Midbrain (tissue), 1 donor: ENCODE measurements around the gene RALGPS1.

Source experiments
- DNase-seq: peaks from one replicate; lab custom pipeline; 2025; lab: John Stamatoyannopoulos, UW

RALGPS1 gene

GRCh38 chr9:126904586-126904985 lies 10.0 kb upstream of the RALGPS1 start:
- DNase-seq = no peak

GRCh38 chr9:126906091-126906490 lies 8.5 kb upstream of the RALGPS1 start:
- no peak for DNase-seq

- DNase-seq = no peak
Measured at GRCh38 chr9:126907058-126907457, 7.5 kb upstream of the RALGPS1 start.

GRCh38 chr9:126915281-126915816 lies 767 bp downstream of the RALGPS1 start:
- no peak for DNase-seq

- no peak for DNase-seq
Measured at GRCh38 chr9:126915846-126916543, 1.4 kb downstream of the RALGPS1 start.

- DNase-seq = no peak
Measured at GRCh38 chr9:126916909-126917308, 2.3 kb downstream of the RALGPS1 start.

- peak; percentile 46 for DNase-seq
Measured at GRCh38 chr9:126919193-126919592, 4.6 kb downstream of the RALGPS1 start.

- no peak for DNase-seq
Measured at GRCh38 chr9:126925876-126926275, 11.3 kb downstream of the RALGPS1 start.

GRCh38 chr9:126926364-126926763 lies 11.8 kb downstream of the RALGPS1 start:
- no peak for DNase-seq

- no peak for DNase-seq
Measured at GRCh38 chr9:126927419-126927818, 12.8 kb downstream of the RALGPS1 start.

GRCh38 chr9:126932871-126933321 lies 18.3 kb downstream of the RALGPS1 start:
- DNase-seq = no peak

GRCh38 chr9:126933334-126933980 lies 18.9 kb downstream of the RALGPS1 start:
- DNase-seq = no peak

GRCh38 chr9:126934441-126934840 lies 19.9 kb downstream of the RALGPS1 start:
- no peak for DNase-seq

- DNase-seq = no peak
Measured at GRCh38 chr9:126935630-126936029, 21.0 kb downstream of the RALGPS1 start.

- DNase-seq = no peak
Measured at GRCh38 chr9:126937444-126937843, 22.9 kb downstream of the RALGPS1 start.

- no peak for DNase-seq
Measured at GRCh38 chr9:126938327-126938726, 23.7 kb downstream of the RALGPS1 start.

- no peak for DNase-seq
Measured at GRCh38 chr9:126939821-126940221, 25.2 kb downstream of the RALGPS1 start.

GRCh38 chr9:126942399-126942798 lies 27.8 kb downstream of the RALGPS1 start:
- no peak for DNase-seq

- DNase-seq = no peak
Measured at GRCh38 chr9:126945682-126946081, 31.1 kb downstream of the RALGPS1 start.

- DNase-seq = no peak
Measured at GRCh38 chr9:126947529-126947928, 32.9 kb downstream of the RALGPS1 start.

GRCh38 chr9:126952205-126952977 lies 37.8 kb downstream of the RALGPS1 start:
- no peak for DNase-seq

GRCh38 chr9:126953041-126953809 lies 38.6 kb downstream of the RALGPS1 start:
- no peak for DNase-seq
